Testis (tissue), 2 donors: ENCODE data around the gene SDHAF2.

Experiments
- POLR2A ChIP-seq: fragments of 450-650 bp; IDR thresholded peaks from one replicate; pipeline ENCODE4 v1.6.1; 2017; ENCODE audit warnings: antibody characterized with exemption, mild to moderate bottlenecking, moderate library complexity
- TF ChIP-seq, protein P1 (sequence below), 3 experiments: fragments of 450-650 bp in 2 of 3; fragments of 200-600 bp in 1 of 3; sonication (generic) in 1 of 3; IDR thresholded peaks; one replicate each; pipeline ENCODE4 v1.5.1; 2016 to 2019; ENCODE audit warnings: antibody characterized with exemption in 3 of 3, mild to moderate bottlenecking in 2 of 3, moderate library complexity in 1 of 3

DNA sequence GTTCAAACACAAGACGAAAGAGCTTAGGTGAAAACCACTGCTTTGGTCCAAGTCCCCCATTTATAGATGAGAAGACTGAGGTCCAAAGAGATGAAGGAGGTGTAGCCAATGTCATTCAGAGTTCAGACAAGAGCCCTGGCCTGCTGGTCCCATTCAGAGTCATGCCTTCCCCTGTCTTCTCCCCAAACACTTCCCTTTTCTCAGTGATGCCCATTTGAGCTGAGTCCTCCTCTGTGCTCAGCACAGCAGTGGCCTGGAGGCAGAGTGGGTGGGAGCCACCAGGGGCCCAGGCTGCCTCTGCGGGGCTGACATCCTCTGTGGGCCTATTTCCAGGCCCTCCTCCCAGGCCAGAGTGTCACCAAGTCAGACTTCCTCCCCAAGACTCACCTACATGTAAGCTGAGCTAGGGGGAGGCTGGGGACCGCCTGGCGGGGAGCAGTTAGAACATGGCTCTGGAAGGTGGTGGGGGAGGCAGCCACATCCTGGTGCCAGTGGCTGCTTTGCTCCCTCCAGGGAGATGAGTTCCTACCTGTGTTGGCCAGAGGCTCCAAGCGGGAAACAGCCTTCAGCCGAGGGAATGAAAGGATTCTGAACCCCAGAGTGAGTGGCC, 56.2 kb downstream of the SDHAF2 start:
- TF ChIP-seq, protein P1, sequence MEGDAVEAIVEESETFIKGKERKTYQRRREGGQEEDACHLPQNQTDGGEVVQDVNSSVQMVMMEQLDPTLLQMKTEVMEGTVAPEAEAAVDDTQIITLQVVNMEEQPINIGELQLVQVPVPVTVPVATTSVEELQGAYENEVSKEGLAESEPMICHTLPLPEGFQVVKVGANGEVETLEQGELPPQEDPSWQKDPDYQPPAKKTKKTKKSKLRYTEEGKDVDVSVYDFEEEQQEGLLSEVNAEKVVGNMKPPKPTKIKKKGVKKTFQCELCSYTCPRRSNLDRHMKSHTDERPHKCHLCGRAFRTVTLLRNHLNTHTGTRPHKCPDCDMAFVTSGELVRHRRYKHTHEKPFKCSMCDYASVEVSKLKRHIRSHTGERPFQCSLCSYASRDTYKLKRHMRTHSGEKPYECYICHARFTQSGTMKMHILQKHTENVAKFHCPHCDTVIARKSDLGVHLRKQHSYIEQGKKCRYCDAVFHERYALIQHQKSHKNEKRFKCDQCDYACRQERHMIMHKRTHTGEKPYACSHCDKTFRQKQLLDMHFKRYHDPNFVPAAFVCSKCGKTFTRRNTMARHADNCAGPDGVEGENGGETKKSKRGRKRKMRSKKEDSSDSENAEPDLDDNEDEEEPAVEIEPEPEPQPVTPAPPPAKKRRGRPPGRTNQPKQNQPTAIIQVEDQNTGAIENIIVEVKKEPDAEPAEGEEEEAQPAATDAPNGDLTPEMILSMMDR (IDR thresholded peaks at IDR 0.05) = no peak
- TF ChIP-seq POLR2A = no peak
